Transverse colon (tissue), 4 donors: ENCODE results near the gene GAB1. TPM values are rescaled to one million over a fixed set of nuclear protein-coding genes. Genes with fewer than 3 reads are reported as not detected.

Experiments used
- DNase-seq: peaks from one replicate; pipeline ENCODE4 v3.0.0-alpha.2; 2019
- H3K27ac ChIP-seq, 4 donors: fragments of 200-600 bp; sonication (generic); 2 replicates each; pipeline ENCODE4 v1.5.1; 2016 to 2018; ENCODE audit warnings: inconsistent platforms in 4 of 4
- H3K27me3 ChIP-seq: fragments of 200-600 bp; sonication (generic); 2 replicates; pipeline ENCODE4 v1.5.1; 2017; ENCODE audit warnings: inconsistent platforms
- H3K36me3 ChIP-seq, 4 donors: fragments of 200-600 bp; sonication (generic); 2 replicates each; pipeline ENCODE4 v1.5.1; 2017 to 2019; ENCODE audit warnings: inconsistent platforms in 4 of 4
- H3K4me1 ChIP-seq, 4 donors: fragments of 200-600 bp; sonication (generic); 2 replicates each; pipeline ENCODE4 v1.5.1; 2017 to 2020; ENCODE audit warnings: inconsistent platforms in 4 of 4
- H3K4me3 ChIP-seq, 4 donors: fragments of 200-600 bp; sonication (generic); 1 replicate in 1 of 4; 2 replicates in 3 of 4; pipeline versions ENCODE4 v1.5.1 to v1.6.1; 2017 to 2019; ENCODE audit warnings: inconsistent platforms in 4 of 4
- H3K9me3 ChIP-seq, 2 donors: fragments of 200-600 bp; sonication (generic); 2 replicates each; pipeline ENCODE4 v1.5.1; 2017 to 2019; ENCODE audit warnings: inconsistent platforms in 2 of 2
- EP300 ChIP-seq: sonication (generic); formaldehyde crosslinking; IDR thresholded peaks from one replicate; pipeline ENCODE4 v1.6.1; 2017; ENCODE audit warnings: antibody characterized with exemption, low read depth
- POLR2A ChIP-seq: fragments of 450-650 bp; IDR thresholded peaks from one replicate; pipeline ENCODE4 v1.6.1; 2016; ENCODE audit warnings: antibody characterized with exemption, mild to moderate bottlenecking, moderate library complexity
- POLR2AphosphoS5 ChIP-seq, 3 donors: sonication (generic); formaldehyde crosslinking; IDR thresholded peaks; one replicate each; pipeline ENCODE4 v1.6.1; 2016; ENCODE audit warnings: antibody characterized with exemption in 3 of 3
- WGBS, 2 donors: methylation state at CpG; one replicate each; pipeline ENCODE4 v1.1.5; 2018; ENCODE audit warnings: low coverage in 1 of 2; 5-methylcytosine and 5-hydroxymethylcytosine counted together
- in situ Hi-C, 4 donors: fragments of 200-750 bp; cut with MboI; loops; one replicate each; pipeline versions ENCODE4 v1.15.0 to v1.15.1; 2017; ENCODE audit warnings: low sequenced_read_pairs in 3 of 4, low pct_ligation_motif_present in 1 of 4, low pct_unique_long_range_greater_than_20kb in 1 of 4
- intact Hi-C: fragments of 100-400 bp; cut with DNase I; formaldehyde crosslinking; loops from one replicate; pipeline ENCODE4 v1.15.1; 2023; ENCODE audit warnings: low total_unique reads
- total RNA-seq, 4 donors: library from RNA; depleted of rRNA; stranded (reverse); fragments of >200 nt; gene quantifications; one replicate each; pipeline ENCODE4 v1.1.0, GENCODE V29; 2016
- TF ChIP-seq, protein P1 (sequence below), 5 experiments: fragments of 200-600 bp in 3 of 5; fragments of 450-650 bp in 2 of 5; sonication (generic) in 3 of 5; IDR thresholded peaks; 1 replicate in 2 of 5; 2 replicates in 3 of 5; pipeline ENCODE4 v1.5.1; 2016 to 2017; ENCODE audit warnings: antibody characterized with exemption in 5 of 5, inconsistent platforms in 3 of 5, mild to moderate bottlenecking in 2 of 5, moderate library complexity in 1 of 5

GAB1 gene
- total RNA-seq, 4 donors from 2014 or later = 33.0 to 72.7 (median 62.2) TPM

DNA sequence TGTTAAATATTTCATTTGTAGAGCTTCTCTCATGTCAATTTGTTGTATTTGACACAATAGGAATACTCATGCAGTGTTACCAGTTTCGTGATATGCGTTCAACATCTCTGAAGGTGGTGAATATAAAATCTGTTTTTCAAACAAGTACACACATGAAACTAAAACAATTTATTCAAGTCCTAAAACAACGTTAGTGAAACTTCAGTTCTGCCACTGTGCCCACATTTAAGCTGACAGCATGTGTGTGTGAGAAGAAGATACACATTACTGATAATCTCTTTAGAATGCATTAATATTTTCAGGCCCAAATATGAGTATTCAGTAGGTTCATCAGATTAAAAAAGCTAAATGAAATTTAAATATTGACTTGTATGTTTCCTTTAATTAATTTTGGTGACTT is 21.7 kb downstream of the GAB1 start:
- H3K27me3 ChIP-seq = no peaks in the 10 kb centered on the region
- in situ Hi-C loops = no loop called here
- H3K9me3 ChIP-seq = no peaks in the 10 kb centered on the region
- H3K36me3 ChIP-seq = no peaks in the 10 kb centered on the region
- H3K27ac ChIP-seq = peak overlapping the region; percentile 75 to 87 (median 83)
- H3K4me1 ChIP-seq = peaks cover 64 to 93% (median 78%) of the 10 kb centered on the region in 4 donors
- intact Hi-C loops = no loop called here
- 42 to 50% methylated on average over 3 of the region's 3 CpGs for WGBS, 2 donors
- DNase-seq = no peak
- TF ChIP-seq, protein P1, sequence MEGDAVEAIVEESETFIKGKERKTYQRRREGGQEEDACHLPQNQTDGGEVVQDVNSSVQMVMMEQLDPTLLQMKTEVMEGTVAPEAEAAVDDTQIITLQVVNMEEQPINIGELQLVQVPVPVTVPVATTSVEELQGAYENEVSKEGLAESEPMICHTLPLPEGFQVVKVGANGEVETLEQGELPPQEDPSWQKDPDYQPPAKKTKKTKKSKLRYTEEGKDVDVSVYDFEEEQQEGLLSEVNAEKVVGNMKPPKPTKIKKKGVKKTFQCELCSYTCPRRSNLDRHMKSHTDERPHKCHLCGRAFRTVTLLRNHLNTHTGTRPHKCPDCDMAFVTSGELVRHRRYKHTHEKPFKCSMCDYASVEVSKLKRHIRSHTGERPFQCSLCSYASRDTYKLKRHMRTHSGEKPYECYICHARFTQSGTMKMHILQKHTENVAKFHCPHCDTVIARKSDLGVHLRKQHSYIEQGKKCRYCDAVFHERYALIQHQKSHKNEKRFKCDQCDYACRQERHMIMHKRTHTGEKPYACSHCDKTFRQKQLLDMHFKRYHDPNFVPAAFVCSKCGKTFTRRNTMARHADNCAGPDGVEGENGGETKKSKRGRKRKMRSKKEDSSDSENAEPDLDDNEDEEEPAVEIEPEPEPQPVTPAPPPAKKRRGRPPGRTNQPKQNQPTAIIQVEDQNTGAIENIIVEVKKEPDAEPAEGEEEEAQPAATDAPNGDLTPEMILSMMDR (IDR thresholded peaks at IDR 0.05) = no peak
- TF ChIP-seq EP300 (no peak), POLR2A (no peak), POLR2AphosphoS5 (IDR thresholded peaks at IDR 0.05) (no peak)
- H3K4me3 ChIP-seq = peak overlapping the region in 1 of 4 donors; percentile 8

DNA sequence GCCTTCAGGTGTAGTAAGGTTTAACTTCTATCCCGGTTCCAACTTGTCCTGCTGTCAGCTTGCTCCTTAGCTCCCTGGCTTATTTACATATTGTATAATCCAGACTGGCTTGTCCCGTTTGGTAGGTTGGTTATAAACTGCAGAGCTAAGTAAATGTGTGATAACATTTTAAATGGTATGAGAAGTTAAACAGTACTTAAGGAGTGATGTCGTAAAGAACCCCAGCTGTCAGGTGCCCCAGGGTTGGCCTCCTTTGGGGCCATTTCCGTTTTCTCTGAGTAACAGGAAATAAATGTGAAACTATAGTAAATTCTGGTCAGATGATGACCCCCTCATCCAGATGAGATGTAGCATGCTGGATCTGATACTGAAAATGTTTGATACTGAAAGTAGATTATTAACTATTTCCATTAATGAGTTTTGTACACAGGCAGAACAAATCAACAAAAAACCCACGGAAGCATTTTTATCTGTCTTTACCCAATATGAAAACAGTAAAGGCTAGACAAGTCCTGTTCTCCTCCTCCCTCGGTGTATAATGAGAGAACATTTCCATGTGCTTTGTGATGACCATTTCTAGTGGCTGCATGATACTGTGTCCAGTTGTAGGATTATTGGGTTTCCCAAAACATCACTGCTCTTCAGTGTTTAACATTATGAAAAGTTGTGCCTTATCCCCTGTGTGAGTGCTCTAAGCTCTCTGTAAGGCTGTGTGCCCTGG is 22.4 kb downstream of the GAB1 start:
- intact Hi-C loops (no loop called here), in situ Hi-C loops (no loop called here)
- H3K36me3 ChIP-seq = no peaks in the 10 kb centered on the region
- H3K9me3 ChIP-seq = no peaks in the 10 kb centered on the region
- DNase-seq = peak; percentile 78
- H3K4me3 ChIP-seq = peak overlapping the region in 1 of 4 donors; percentile 8
- TF ChIP-seq POLR2AphosphoS5 (IDR thresholded peaks at IDR 0.05) = peak; percentile 13 to 89 (median 75)
- TF ChIP-seq, protein P1 (IDR thresholded peaks at IDR 0.05) = no peak
- peak overlapping the region; percentile 75 to 87 (median 83) for H3K27ac ChIP-seq
- H3K27me3 ChIP-seq = no peaks in the 10 kb centered on the region
- H3K4me1 ChIP-seq = peaks cover 65 to 86% (median 75%) of the 10 kb centered on the region in 4 donors
- WGBS, 2 donors = 7 to 9% methylated on average over 6 of the region's 6 CpGs

GRCh38 chr4:143359644-143360193 is 23.0 kb downstream of the GAB1 start:
- TF ChIP-seq POLR2A (no peak), POLR2AphosphoS5 (IDR thresholded peaks at IDR 0.05) (no peak), EP300 (no peak)
- TF ChIP-seq, protein P1 (IDR thresholded peaks at IDR 0.05) = no peak
- Histone ChIP-seq H3K27ac (peak overlapping the region; percentile 75 to 87 (median 83)), H3K4me3 (peak overlapping the region in 1 of 4 donors; percentile 8), H3K4me1 (peaks cover 64 to 80% (median 72%) of the 10 kb centered on the region in 4 donors), H3K9me3 (no peaks in the 10 kb centered on the region), H3K27me3 (no peaks in the 10 kb centered on the region), H3K36me3 (no peaks in the 10 kb centered on the region)
- intact Hi-C loops = no loop called here
- no peak for DNase-seq
- 54% methylated on average over 1 of the region's 1 CpG; no CpG with 5 or more reads in 1 of the 2 donors for WGBS, 2 donors
- in situ Hi-C loops = no loop called here

DNA sequence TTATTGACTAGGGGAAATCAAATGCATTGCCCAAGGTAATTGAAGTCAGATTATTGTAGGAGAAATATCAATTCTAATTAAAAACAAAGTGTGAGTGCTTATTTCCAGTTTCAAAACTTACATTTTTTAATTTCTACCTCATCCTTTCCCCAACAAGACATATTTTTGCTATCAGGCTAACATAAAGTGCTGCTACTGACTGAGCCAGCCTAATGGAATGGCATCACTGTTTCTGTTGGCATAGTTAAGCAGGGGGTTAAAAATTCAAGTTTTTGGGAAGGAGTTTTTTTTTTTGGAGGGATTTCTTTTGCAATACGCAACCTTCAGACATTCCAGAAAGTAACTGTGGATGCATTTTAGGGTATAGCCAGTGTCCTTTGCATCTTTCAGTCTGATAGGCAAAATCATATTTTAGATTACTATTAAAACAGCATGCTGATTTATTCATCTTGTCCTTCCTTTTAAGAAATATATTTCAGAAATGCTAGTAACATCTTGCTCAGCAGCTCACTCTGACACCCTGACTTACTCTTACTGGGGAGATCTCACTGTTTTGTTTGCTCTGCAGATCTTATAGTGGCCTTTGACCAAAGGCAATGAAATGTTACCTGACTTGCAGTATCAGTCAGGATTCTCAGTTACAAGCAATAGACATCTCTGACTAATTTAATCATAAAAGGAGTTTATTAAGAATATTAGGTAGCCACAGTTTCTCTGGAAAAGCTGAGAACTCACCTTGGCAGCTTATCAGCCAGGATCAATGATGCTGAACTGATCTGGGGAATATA is 24.4 kb downstream of the GAB1 start:
- Histone ChIP-seq H3K4me1 (peaks cover 51 to 66% (median 60%) of the 10 kb centered on the region in 4 donors), H3K9me3 (no peaks in the 10 kb centered on the region), H3K4me3 (no peak overlapping the region), H3K27ac (peak overlapping the region; percentile 75 to 87 (median 83)), H3K36me3 (no peaks in the 10 kb centered on the region), H3K27me3 (no peaks in the 10 kb centered on the region)
- in situ Hi-C loops (no loop called here), intact Hi-C loops (no loop called here)
- WGBS, 2 donors = 85 to 91% methylated on average over 1 of the region's 1 CpG
- TF ChIP-seq EP300 (no peak), POLR2A (no peak), POLR2AphosphoS5 (IDR thresholded peaks at IDR 0.05) (no peak)
- TF ChIP-seq, protein P1 (IDR thresholded peaks at IDR 0.05) = no peak
- no peak for DNase-seq
